ENCODE measurements around the gene STMN3. TPM values are rescaled to one million over a fixed set of nuclear protein-coding genes. Genes with fewer than 3 reads are reported as not detected.
A peak's percentile ranks its signal among the peaks of the same experiment; 100 is the strongest.
"Not testable (repeated sequence)": the region's sequence is repeated elsewhere in the genome, so short reads cannot be mapped to it uniquely, and the experiment has no call there.

The STMN3 gene
- total and polyA plus RNA-seq, 2 of the 8 experiments (the other 6 are each of a cell fraction or from before 2014, with no cell fraction given): 51.5 to 63.1 TPM

DNA sequence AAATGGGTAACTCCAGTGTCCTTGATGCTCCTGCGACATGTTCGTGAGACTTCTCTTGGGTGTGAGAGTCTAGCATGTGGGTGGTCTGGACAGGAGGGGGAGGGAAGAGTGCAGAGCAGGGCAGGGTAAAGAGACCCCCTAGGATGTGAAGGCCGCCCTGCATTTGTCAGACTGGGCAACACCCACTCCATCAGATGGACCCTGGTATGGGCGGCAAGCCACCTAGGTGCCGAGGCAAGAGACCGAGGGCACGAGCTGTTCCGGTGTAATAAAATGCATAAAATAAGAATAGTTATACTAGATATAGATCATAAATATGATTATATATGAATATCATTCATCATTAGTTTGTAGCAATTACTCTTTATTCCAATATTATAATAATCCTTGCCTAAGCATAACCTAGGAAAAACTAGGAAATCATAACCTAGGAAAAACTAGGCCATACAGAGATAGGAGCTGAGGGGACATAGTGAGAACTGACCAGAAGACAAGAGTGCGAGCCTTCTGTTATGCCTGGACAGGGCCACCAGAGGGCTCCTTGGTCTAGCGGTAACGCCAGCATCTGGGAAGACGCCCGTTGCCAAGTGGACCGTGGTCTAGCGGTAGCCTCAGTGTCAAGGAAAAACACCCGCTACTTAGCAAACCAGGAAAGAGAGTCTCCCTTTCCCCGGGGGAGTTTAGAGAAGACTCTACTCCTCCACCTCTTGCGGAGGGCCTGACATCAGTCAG lies 39.2 kb downstream of the STMN3 start:
- H3K18ac ChIP-seq (ENCODE audit: extremely low read depth, low read length); H3K4me3 ChIP-seq (ENCODE audit: extremely low read depth in 1 of 4, insufficient read depth in 2 of 4, low read depth in 3 of 4, low read length in 4 of 4); H4K5ac ChIP-seq (ENCODE audit: insufficient read length, low read depth, low read length); H2BK12ac ChIP-seq (ENCODE audit: low read depth, low read length); H3K27ac ChIP-seq (ENCODE audit: low read depth, low read length); H4K8ac ChIP-seq (ENCODE audit: extremely low read depth, insufficient read depth, low read length); H3K9ac ChIP-seq (replicated peaks in 1 of 4; ENCODE audit: extremely low read depth in 1 of 4, low read depth in 3 of 4, low read length in 3 of 4); H2BK5ac ChIP-seq (ENCODE audit: low read depth, low read length); H3K27me3 ChIP-seq (replicated peaks in 1 of 4; ENCODE audit: control insufficient read depth in 3 of 4, extremely low read depth in 1 of 4, insufficient read depth in 3 of 4, low read length in 3 of 4); H2AK5ac ChIP-seq (ENCODE audit: low read depth, low read length); H3K23ac ChIP-seq (ENCODE audit: insufficient read length); H3K56ac ChIP-seq (replicated peaks; ENCODE audit: insufficient read length, low read depth, low read length); FAIRE-seq; H2BK20ac ChIP-seq (ENCODE audit: low read length); H3K4ac ChIP-seq (replicated peaks; ENCODE audit: insufficient read length, low read depth, low read length); H3K14ac ChIP-seq (ENCODE audit: insufficient read length); H3K79me1 ChIP-seq (ENCODE audit: low read depth, low read length); H3K4me2 ChIP-seq (ENCODE audit: insufficient read depth in 1 of 2, low read depth in 2 of 2, low read length in 2 of 2); H4K20me1 ChIP-seq (replicated peaks in 1 of 2; ENCODE audit: control insufficient read depth in 1 of 2, insufficient read depth in 2 of 2, low read length in 2 of 2); H2BK120ac ChIP-seq (replicated peaks; ENCODE audit: low read depth, low read length); H3K9me3 ChIP-seq (ENCODE audit: insufficient read depth in 2 of 2, low read depth in 1 of 2, low read length in 1 of 2); H4K91ac ChIP-seq (replicated peaks; ENCODE audit: insufficient read length, low read length); H2AFZ ChIP-seq (ENCODE audit: low read length); H2BK15ac ChIP-seq (ENCODE audit: low read length); H3K4me1 ChIP-seq (replicated peaks in 1 of 4; ENCODE audit: control insufficient read depth in 3 of 4, insufficient read depth in 4 of 4, low read length in 3 of 4); H3K23me2 ChIP-seq (ENCODE audit: low read depth, low read length): not testable (repeated sequence)
- POLR2A ChIA-PET (ENCODE audit: partially characterized antibody): interaction anchor here (1.2 to 1.6 kb wide), 2 partner anchors 13 to 121 kb away, joined by 3 to 4 read pairs; partner anchors contain the start of gene GMEB2
- CTCF ChIA-PET (ENCODE audit: partially characterized antibody): interaction anchor here (0.8 to 2.9 kb wide), 11 partner anchors 9 to 76 kb away, joined by 3 to 11 read pairs (median 3); partner anchors contain the start of gene PTK6
- Histone ChIP-seq H3K36me3 (ENCODE audit: control insufficient read depth in 2 of 4, insufficient read depth in 4 of 4, low read length in 3 of 4) (peaks cover 5 to 20% (median 14%) of the 10 kb centered on the region in 4 experiments; a peak in 5 of 8 replicates), H3K79me2 (ENCODE audit: control insufficient read depth in 1 of 2, insufficient read depth in 2 of 2, low read length in 2 of 2) (peaks cover 0 to 18% of the 10 kb centered on the region in 2 experiments; a peak in 1 of 4 replicates)
- 85% methylated on average over 17 of the region's 18 CpGs; no CpG with 5 or more reads in 1 of the 2 experiments for WGBS, 2 experiments (ENCODE audit: extremely low coverage in 1 of 2, insufficient coverage in 1 of 2, insufficient read length in 1 of 2, insufficient replicate concordance in 2 of 2, low coverage in 1 of 2, low lambda C conversion rate in 2 of 2, missing lambda C conversion rate in 1 of 2)
- DNase-seq (ENCODE audit: low read depth in 1 of 2, low spot score in 2 of 2): peak in 1 of 2 experiments; percentile 59
- TF ChIP-seq, protein P1, sequence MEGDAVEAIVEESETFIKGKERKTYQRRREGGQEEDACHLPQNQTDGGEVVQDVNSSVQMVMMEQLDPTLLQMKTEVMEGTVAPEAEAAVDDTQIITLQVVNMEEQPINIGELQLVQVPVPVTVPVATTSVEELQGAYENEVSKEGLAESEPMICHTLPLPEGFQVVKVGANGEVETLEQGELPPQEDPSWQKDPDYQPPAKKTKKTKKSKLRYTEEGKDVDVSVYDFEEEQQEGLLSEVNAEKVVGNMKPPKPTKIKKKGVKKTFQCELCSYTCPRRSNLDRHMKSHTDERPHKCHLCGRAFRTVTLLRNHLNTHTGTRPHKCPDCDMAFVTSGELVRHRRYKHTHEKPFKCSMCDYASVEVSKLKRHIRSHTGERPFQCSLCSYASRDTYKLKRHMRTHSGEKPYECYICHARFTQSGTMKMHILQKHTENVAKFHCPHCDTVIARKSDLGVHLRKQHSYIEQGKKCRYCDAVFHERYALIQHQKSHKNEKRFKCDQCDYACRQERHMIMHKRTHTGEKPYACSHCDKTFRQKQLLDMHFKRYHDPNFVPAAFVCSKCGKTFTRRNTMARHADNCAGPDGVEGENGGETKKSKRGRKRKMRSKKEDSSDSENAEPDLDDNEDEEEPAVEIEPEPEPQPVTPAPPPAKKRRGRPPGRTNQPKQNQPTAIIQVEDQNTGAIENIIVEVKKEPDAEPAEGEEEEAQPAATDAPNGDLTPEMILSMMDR (IDR thresholded peaks at IDR 0.05; ENCODE audit: control extremely low read depth in 1 of 3, insufficient read depth in 1 of 3, low read depth in 1 of 3, low read length in 3 of 3): peak; percentile 12 to 37 (median 24); a peak in 3 of 4 replicates
- peak; percentile 47 to 51 for TF ChIP-seq RAD21 (IDR thresholded peaks at IDR 0.05 in 1 of 2, conservative IDR thresholded peaks at IDR 0.05 in 1 of 2; ENCODE audit: low read depth in 2 of 2, low read length in 2 of 2)

Measured in H1 (cell line).